Upper lobe of left lung (tissue), 4 donors: ENCODE measurements around the gene FCAMR.

ENCODE experiments used
- CTCF ChIP-seq, 6 experiments: fragments of 450-650 bp in 4 of 6; fragments of 200-600 bp in 2 of 6; sonication (generic) in 2 of 6; IDR thresholded peaks; one replicate each; pipeline ENCODE4 v1.5.1; 2016 to 2019; ENCODE audit warnings: antibody characterized with exemption in 6 of 6
- EP300 ChIP-seq, 4 donors: sonication (generic); formaldehyde crosslinking; IDR thresholded peaks; one replicate each; pipeline ENCODE4 v1.5.1; 2017; ENCODE audit warnings: antibody characterized with exemption in 4 of 4, control low read depth in 2 of 4
- POLR2AphosphoS5 ChIP-seq, 2 donors: sonication (generic); formaldehyde crosslinking; IDR thresholded peaks; one replicate each; pipeline ENCODE4 v1.5.1; 2017; ENCODE audit warnings: antibody characterized with exemption in 2 of 2

- no peak for TF ChIP-seq CTCF (IDR thresholded peaks at IDR 0.05)
- TF ChIP-seq EP300 (IDR thresholded peaks at IDR 0.05) = no peak
- no peak for TF ChIP-seq POLR2AphosphoS5 (IDR thresholded peaks at IDR 0.05)
Observed at GRCh38 chr1:206971029-206971655, 882 bp upstream of the FCAMR start.
